Right lung (tissue), 5 donors: ENCODE data around the gene MAPKAP1. TPM values are rescaled to one million over a fixed set of nuclear protein-coding genes. Genes with fewer than 3 reads are reported as not detected.
"Not testable (repeated sequence)": the region's sequence is repeated elsewhere in the genome, so short reads cannot be mapped to it uniquely, and the experiment has no call there.

Source experiments
- DNase-seq, 2 donors: peaks; one replicate each; pipeline ENCODE4 v3.0.0-alpha.2; 2013
- polyA plus RNA-seq, 5 donors: library from polyadenylated mRNA; unstranded; fragments of 120-200 nt; gene quantifications; one replicate each; pipeline versions ENCODE4 v1.2.1 to v1.2.3, GENCODE V29; 2013; ENCODE audit warnings: inconsistent platforms in 1 of 5, low replicate concordance in 1 of 5; ENCODE audit not compliant: insufficient read length in 5 of 5, insufficient read depth in 1 of 5

MAPKAP1 gene
- polyA plus RNA-seq, 5 donors: 55.7 to 66.6 (median 60.1) TPM

GRCh38 chr9:125608489-125609224, 98.4 kb downstream of the MAPKAP1 start:
- no peak for DNase-seq

GRCh38 chr9:125604196-125604595, 102.8 kb downstream of the MAPKAP1 start:
- DNase-seq: no peak

GRCh38 chr9:125603478-125604021, 103.5 kb downstream of the MAPKAP1 start:
- no peak for DNase-seq

GRCh38 chr9:125601961-125602360, 105.0 kb downstream of the MAPKAP1 start:
- DNase-seq: no peak

- no peak for DNase-seq
These were observed 106.8 kb downstream of the MAPKAP1 start for GRCh38 chr9:125600194-125600593.

GRCh38 chr9:125594223-125594610, 112.8 kb downstream of the MAPKAP1 start:
- DNase-seq: no peak

- no peak for DNase-seq
These were observed 113.3 kb downstream of the MAPKAP1 start for GRCh38 chr9:125593581-125594222.

GRCh38 chr9:125591888-125592287, 115.1 kb downstream of the MAPKAP1 start:
- no peak for DNase-seq

- DNase-seq: no peak
These were observed 115.8 kb downstream of the MAPKAP1 start for GRCh38 chr9:125591245-125591644.

- DNase-seq: no peak
These were observed 117.7 kb downstream of the MAPKAP1 start for GRCh38 chr9:125589287-125589686.

GRCh38 chr9:125587819-125588460, 119.1 kb downstream of the MAPKAP1 start:
- no peak for DNase-seq

GRCh38 chr9:125586172-125586511, 120.9 kb downstream of the MAPKAP1 start:
- DNase-seq: no peak

GRCh38 chr9:125585503-125586171, 121.4 kb downstream of the MAPKAP1 start:
- DNase-seq: no peak

- no peak for DNase-seq
These were observed 126.2 kb downstream of the MAPKAP1 start for GRCh38 chr9:125580701-125581286.

GRCh38 chr9:125579030-125579932, 127.7 kb downstream of the MAPKAP1 start:
- DNase-seq: no peak

GRCh38 chr9:125574126-125574877, 132.7 kb downstream of the MAPKAP1 start:
- DNase-seq: no peak

- DNase-seq: not testable (repeated sequence)
These were observed 134.5 kb downstream of the MAPKAP1 start for GRCh38 chr9:125572461-125572860.

GRCh38 chr9:125571824-125572223, 135.2 kb downstream of the MAPKAP1 start:
- not testable (repeated sequence) for DNase-seq

GRCh38 chr9:125570246-125570645, 136.8 kb downstream of the MAPKAP1 start:
- DNase-seq: no peak

- DNase-seq: no peak
These were observed 138.4 kb downstream of the MAPKAP1 start for GRCh38 chr9:125568621-125569020.
